GM19324 (cell line): Measurements from ENCODE around the gene CPLANE2.
"Not testable (repeated sequence)": the region's sequence is repeated elsewhere in the genome, so short reads cannot be mapped to it uniquely, and the experiment has no call there.

Source experiments
- ATAC-seq: cut with Tn5 transposase; IDR thresholded peaks from one replicate; pipeline ENCODE4 v1.9.1; 2021; ENCODE audit warnings: mild to moderate bottlenecking, moderate library complexity; ENCODE audit not compliant: unreplicated experiment, low FRiP score

The CPLANE2 gene

DNA sequence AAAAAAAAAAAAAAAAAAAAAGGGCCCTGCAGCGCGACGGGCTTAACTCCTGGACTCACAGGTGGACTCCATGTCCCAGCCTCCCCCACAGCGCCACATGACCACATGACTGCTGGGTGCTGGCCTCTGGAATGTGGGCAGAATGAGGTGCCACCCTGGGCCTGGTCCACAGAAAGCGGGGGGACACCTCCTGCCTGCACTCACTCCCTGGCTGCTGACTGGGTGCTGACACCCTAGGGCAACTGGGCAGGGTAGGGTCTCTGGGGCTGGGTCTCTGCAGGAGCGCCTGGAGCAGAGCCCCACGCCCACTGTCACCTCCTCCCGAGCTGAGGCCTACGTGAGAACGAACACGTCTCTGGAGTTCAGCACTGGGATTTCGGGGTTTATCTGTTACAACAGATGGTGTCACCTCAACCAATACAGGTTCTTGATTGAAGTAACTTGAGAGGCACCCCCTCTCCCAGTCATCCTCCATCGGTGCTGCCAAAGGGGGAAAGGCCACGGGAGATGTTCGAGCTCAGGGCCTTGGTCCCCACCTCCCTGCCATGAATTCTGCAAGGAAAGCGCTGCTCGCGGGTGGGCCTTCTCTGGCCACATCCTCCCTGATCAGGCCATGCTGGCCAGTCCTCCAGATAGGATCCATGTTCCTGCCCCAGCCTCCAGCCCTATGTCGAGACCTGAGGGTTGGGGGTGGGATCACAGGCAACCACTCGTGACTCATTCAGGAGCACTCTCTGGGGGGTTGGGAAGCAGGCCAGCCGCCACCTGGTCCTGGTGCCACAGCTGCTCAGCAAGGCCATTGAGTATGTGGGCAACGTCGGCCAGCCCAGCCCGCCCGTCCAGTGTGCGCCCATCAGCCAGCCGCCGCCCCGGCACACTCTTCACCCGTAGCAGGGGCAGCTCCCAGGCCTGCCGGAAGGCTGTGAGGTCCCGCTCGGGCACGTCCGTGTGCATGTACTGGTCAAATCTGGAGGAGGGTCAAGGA lies 5.4 kb downstream of the CPLANE2 start:
- ATAC-seq = no peak

DNA sequence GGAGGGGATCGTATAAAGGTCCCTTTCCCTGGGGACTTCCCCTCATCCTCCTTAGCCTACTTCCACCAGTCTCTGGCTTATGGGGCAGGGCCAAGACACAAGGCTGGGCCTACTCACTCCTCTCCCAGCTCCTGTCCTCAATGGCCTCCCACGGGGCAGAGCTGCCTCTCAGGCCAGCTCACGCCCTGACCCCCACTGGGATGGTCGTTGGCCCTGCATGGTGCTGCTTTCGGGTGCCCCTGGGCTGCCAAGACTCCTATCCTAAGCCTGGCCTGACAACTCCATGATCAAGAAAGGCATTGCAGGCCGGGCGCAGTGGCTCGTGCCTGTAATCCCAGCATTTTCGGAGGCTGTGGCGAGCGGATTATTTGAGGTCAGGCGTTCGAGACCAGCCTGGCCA lies 6.2 kb downstream of the CPLANE2 start:
- no peak for ATAC-seq

DNA sequence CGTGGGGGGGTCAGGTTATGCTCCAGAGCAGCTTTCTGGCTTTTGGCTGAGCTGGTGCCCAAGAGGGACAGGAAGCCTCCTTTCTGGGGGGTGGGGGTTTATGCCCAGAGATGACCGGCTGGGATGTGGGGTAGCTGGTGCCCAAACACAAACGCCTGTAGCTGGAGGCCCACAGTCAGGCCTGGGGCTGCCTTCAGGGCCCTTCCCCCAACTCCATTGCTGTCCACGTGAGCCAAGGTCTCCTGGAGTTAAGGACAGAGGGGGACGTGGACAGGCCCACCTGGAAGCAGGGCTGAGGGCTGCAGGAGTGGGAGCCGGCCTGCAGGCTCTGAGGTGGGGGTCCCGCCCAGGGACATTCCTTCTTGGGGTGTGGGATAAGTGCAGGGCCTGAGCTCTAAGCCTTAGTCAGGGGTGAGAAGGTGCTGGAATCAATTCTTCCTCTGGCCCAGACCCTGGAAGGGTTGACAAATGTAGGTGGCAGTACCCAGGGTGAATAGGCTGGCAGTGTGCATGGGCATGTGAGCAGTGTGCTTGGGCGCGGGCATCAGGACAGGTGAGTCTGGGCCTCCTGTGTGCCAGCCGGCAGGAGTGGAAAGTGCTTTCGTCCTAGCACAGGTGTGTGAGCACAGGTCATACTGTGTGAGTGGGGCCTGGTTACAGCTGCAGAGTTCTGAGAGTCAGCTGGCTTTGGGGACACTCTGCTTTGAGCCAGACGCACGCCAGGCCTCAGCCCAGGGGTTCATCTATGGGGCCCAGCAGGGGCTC lies 6.8 kb downstream of the CPLANE2 start:
- ATAC-seq = no peak

DNA sequence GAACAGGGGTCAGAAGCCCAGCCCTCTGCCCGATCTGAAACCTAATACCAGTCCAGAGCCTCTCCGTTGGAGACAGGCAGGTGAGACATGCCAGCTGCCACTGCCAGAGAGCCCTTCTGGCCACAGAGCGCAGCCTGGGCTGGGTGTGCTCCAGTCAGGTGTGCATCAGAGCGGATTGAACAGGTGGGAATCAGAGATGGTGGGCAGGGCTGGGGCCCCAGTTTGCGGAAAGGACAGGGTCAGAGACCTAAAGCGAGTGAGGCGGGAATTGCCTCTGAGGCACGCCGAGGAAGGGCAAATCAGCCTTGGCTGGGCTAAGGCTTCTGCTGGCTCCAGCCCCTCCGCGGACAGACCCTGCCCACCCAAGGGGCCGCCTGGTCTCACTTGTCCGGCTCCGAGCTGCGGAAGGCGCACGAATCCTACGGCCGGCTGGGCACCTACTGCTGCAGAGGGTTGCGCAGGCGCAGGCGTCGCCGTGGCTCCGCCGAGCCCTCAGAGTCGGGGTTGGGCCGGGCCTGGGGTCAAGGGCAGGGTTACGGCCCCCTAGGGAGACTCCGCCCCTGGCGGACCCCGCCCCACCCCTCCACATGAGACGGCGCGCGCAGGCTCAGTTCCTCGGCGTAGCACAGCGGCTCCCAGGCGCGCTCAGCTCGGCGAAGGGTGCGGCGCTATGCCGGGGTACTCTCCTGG lies 10.3 kb downstream of the CPLANE2 start:
- ATAC-seq = no peak

DNA sequence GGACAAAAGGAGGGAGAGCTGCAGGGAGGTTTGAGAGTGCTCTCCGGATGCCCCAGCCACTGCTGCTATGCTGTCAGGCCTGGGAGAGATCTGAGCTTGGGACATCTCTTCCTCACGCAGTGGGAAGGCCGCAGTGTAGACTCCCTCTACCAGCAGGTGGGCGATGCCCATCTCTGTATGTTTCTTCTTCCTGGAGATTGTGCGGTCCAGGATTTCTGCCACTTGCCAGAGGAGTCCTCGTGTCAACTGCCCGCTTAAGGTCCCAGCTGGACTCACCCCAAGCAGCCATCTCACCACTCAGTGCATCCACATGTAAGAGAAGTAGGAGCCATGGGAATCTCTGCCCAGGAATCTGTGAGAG lies 10.9 kb downstream of the CPLANE2 start:
- ATAC-seq = no peak

DNA sequence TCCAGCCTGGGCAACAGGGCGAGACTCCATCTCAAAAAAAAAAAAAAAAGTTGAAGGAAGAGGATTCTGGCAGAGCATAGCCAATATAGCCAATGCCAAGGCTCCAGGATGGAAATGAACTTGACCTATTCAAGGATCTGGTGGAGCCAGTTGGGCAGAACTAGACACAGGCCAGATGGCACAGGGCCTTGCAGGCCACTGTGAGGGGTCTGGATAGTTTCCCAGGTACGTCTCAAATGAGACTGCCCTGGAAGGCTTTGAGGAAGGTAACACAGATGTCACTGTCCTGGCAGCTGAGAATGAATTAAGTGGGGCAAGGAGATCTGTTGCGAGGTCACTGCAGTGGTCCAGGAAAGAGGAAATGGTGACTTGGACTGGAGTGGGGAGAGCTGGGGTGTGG lies 12.5 kb downstream of the CPLANE2 start:
- ATAC-seq = no peak

DNA sequence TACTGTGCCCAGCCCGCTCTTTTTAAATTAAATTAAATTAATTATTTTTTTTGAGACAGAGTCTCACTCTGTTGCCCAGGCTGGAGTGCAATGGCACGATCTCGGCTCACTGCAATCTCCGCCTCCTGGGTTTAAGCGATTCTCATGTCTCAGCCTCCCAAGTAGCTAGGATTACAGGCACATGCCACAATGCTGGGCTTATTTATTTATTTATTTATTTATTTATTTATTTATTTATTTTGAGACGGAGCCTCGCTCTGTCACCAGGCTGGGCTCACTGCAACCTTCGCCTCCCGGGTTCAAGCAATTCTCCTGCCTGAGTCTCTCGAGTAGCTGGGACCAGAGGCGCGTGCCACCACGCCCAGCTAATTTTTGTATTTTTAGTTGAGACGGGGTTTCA lies 14.3 kb downstream of the CPLANE2 start:
- not testable (repeated sequence) for ATAC-seq

DNA sequence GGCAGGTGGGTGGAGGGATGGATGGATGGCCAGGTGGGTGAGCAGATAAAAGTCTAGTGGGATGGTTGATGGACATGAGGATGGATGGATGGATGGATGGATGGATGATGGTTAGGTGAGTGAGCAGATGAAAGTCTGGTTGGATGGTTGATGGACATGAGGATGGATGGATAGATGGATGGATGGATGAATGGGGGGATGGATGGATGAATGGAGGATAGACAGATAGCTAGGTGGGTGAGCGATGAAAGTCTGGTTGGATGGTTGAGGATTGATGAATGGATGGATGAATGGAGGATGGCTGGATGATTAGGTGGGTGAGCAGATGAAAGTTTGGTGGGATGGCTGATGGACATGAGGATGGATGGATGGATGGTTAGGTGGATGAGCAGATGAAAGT lies 15.5 kb downstream of the CPLANE2 start:
- no peak for ATAC-seq

DNA sequence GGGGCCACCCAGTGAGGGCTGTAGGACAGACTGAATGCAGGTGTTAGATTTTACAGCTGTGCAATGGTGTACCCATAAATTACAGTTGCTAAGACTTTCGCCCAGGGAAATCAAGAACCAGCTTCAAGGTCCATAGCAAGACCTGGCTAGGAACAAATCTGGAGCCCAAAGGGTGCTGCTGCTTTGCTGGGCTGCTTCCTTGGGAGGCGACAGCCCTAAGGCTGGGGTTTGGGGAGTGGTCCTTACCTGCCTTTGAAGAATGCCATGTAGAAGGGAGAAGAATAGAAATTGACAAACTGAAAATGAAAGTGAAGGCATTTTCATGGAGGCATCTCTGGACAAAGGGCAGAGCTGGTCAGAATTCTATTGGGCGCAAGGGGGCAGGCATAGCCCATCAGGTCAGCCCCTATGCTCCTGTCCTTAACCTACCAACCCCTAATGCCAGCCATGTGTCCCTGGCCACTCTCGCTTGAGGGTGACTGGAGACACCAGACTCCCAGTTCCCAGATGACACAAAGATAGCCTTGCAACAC lies 16.9 kb downstream of the CPLANE2 start:
- ATAC-seq = no peak

DNA sequence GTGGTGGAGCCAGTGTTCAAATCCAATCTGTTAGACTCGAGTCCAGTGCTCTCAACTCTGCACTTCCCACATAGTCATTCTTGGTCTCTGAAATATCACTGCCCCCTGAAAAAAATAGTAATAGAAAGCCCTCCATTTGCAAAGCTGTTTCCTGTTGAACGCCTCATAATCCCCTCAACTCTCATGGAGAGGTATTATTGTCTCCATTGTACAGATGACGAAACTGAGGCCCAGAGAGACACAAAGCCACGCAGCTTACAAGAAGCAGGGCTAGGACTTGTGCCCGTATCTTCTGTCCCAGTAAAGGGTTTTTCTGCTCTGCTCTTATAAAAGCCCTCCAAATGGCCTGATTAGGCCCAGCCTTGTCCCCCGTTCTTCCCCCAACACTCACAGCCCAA lies 18.3 kb downstream of the CPLANE2 start:
- no peak for ATAC-seq

DNA sequence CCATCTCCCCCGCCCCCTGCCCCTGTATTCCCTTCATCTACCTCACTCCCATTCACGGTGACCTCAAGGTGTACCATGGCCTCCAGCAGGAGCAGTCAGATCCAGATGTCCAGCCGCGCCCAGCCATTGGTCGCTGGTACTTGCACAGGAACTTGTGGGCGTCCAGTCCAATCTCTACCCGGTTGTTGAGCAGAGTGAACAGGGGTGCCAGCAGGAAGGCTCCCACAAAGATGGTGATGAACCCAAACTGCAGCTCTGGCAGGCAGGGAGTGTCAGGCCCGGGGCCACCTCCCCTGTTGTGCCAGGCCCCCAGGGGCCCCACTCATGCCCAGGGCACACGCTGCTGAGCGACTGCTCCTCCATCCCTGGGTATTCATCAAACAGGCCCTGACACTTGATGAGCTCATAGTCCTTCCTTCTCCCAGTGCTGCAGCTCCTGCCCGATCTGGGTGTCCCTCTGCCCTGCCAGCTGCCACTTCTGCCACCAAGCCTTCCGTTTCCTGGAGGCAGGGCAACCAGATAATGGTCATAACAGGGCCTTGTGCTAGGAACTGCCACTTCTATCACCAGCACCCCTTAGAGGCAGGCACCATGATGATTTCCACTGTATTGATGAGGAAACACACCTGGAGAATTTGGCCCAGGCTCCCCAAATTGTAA lies 18.8 kb downstream of the CPLANE2 start:
- no peak for ATAC-seq

DNA sequence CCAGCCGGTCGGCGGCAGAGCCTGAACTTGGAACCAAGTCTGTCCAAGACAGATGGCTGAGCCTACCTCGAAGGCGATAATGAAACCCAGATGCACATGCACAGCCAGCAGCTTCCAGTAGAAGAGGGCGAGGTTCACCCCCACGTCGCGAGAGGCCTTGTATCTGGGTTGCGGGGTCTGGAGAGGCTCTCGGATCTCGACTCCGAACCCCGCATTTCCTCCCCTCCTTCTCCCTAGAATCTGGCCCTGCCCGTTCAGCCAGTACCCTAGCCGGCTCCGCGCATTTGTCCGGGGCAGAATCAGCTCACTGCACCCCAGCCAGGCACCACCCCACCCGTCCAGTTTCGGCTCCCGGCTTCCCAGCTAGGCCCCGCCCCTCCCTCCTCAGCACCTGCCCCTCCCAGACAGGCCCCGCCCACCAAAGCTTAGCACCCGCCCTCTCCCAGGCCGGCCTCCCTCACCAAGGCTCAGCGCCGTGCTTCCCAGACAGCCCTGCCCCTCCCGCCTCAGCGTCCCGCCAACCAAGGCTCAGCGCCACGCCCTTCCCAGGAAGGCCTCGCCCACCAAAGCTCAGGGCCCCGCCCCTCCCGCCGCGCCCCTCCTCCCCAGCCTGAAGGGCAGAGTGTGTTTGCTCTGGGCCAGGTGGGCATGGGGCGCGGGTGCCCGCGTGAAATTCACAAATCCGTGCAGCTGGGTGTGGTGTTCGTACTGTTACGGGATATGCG lies 19.8 kb downstream of the CPLANE2 start:
- peak; percentile 91 for ATAC-seq

DNA sequence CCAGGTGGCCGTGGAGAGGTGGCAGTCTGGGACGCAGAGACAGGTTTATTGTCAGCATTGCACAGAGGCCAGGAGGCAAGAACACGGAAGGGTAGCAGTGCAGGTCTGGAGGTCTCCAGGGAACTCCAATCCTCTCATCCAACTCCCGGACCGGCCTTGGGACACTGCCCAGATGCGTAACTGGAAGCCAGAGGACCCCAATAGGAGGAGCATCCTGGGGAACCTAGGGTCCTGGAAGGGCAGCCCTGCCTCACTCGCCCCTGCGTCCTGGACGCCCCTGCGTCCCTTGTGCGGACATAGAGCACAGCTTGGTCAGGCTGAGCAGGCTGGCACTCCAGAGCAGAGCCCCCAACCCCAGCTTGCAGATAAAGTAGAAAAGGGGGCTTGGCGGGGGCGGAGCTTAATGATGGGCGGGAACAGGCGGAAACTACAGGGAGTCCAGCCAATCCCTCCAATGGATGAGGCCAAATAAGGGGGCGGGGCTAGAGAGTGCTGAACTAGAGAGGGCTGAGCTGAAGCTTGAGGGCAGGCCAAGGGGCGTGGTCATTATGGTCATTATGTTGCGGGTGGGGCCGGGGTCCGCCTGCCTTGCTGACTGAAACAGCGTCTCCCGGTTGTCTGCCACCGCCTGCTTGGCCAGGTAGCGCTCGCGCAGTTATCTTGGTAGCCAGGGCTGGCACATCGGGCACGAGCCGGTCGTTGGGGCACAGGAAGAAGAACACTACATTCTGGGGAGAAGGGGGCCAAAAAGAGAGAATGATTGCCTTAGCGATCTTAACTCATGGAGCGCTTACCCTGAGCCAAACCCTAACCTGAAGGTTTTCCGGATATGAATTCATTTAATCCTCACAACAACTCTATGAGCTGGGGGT lies 20.9 kb downstream of the CPLANE2 start:
- ATAC-seq = no peak

DNA sequence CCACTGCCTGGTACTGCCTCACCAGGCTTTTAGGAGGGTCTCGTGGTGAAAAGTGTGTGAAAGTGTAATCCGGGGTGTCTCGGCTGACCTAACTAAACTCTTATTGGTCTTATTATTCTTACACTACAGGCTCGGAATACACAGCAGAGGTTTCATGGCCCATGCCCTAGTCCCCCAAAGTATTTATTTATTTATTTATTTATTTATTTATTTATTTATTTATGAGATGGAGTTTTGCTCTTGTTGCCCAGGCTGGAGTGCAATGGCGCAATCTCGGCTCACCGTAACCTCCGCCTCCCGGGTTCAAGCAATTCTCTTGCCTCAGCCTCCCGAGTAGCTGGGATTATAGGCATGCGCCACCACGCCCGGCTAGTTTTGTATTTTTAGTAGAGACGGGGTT lies 21.7 kb downstream of the CPLANE2 start:
- not testable (repeated sequence) for ATAC-seq

DNA sequence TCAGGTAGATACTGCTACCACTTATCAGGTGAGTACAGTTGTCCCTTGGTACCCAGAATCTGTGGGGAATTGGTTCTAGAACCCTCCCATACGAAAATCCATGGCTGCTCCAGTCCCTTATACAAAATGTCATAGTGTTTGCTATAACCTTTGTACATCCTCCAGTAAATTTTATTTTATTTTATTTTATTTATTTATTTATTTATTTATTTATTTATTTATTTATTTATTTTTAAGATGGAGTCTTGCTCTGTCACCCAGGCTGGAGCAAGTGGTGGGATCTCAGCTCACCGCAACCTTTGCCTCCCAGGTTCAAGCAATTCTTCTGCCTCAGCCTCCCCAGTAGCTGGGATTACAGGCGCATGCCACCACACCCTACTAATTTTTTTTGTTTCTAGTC lies 23.4 kb downstream of the CPLANE2 start:
- not testable (repeated sequence) for ATAC-seq

DNA sequence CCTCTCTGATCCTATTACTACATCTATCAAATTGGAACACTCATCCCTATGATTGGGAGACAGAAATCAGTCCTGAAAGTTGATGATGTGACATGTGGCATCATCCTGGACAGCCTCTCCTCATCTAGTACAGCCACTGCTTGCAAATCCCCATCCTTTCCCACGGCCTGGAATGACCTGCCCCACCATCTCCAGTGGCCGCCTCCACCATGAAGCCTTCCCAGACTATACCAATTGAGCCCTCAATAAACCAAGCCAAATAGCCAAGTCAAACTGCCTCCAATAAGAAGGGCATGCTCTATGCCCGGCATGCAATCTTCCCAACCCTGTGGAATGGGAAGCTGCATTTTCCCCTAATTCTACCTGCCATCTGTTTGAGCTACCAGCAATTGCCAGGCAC lies 24.0 kb downstream of the CPLANE2 start:
- no peak for ATAC-seq

DNA sequence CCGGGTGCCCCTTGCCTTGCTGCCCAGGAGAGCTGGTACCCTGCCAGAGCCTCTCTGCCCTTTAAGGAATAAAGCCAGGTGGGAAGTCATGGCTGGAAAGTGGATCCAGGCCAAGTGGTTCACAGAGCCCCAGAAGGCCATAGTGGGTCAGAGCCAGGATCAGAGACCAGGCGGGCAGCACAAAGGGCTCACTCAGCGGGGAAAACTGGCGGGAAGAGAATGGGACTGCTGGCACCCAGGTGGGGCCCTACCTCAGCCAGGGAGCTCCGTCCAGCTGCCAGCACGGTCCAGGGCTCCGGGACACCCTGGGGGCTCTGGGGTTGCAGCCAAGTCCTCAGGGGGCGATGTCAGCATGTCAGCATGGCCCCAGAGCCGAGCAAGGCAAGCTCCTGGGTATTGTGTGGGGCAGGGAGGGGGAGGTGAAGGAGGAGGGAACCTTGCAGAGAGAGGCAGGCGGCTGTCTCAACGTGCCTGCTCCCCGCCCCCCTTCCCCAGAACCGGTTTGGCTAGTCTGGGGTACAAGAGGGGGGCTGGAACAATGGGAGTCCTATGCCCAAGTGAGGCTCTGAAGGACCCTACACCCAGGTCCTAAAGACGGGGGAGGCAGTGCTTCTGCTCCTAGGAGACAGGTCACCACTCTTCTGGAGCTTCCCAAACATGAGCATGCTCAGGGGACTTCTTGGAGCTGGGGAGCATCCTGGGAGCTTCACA lies 24.6 kb downstream of the CPLANE2 start, which contains the start of gene ARHGEF19:
TSS of gene ARHGEF19 (minus strand) at position 402 of the 711 bp plus-strand sequence. CDS start 3,598 bp downstream, outside the sequence.
- no peak for ATAC-seq

DNA sequence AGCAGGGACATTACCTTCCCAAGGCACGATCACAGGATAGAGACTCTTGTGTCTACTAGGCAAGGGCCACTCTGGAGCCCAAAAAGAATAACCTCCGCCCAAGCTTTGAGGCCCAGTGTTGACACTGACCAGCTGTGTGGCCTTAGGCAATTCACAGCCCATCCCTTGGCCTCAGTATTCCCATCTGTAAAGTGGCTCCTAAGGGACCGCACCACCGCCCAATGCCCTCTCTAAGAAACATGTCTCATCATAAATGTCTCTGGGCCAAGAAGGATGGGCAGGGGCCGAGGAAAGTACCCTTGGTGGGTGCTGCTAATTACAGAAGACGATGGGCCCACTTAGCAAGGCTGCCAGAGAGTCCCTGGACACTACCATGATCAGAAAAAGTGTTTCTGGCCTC lies 25.2 kb downstream of the CPLANE2 start:
- no peak for ATAC-seq
